GM12878 (cell line): ENCODE measurements around the gene PNPLA5. TPM values are rescaled to one million over a fixed set of nuclear protein-coding genes. Genes with fewer than 3 reads are reported as not detected.

Experiments used
- ATAC-seq: fragments of 200-7000 bp; cut with Tn5 transposase; 3 replicates; pipeline ENCODE4 v1.9.1; 2020; ENCODE audit warnings: mild to moderate bottlenecking, moderate library complexity
- BruUV-seq: library from RNA; stranded (reverse); fragments of 400-500 nt; replicated peaks from 2 replicates; lab custom pipeline; 2021; lab: Mats Ljungman, UMichigan
- CTCF ChIA-PET: fragments of 300-600 bp; sonication (Branson Sonifier 250); formaldehyde crosslinking; extraction: SDS; loops from one replicate; lab custom pipeline; 2021; ENCODE audit warnings: inconsistent platforms; lab: Yijun Ruan, JAX
- POLR2A ChIA-PET: fragments of 350-600 bp; formaldehyde crosslinking; extraction: SDS; loops from one replicate; lab custom pipeline; 2021; ENCODE audit warnings: inconsistent platforms; lab: Charles Lee
- RAD21 ChIA-PET: fragments of 300-600 bp; sonication (Branson Sonifier 250); formaldehyde crosslinking; loops from one replicate; lab custom pipeline; 2023; ENCODE audit warnings: antibody characterized with exemption; ENCODE audit not compliant: unreplicated experiment; lab: Charles Lee
- SMC1A ChIA-PET: fragments of 300-600 bp; sonication (Branson Sonifier 250); formaldehyde crosslinking; loops from one replicate; lab custom pipeline; 2023; ENCODE audit not compliant: unreplicated experiment, uncharacterized antibody; lab: Charles Lee
- DNase-seq: peaks from one replicate; pipeline ENCODE4 v3.0.0-alpha.2; 2011; ENCODE audit warnings: low read depth, low spot score
- FAIRE-seq: peaks from 3 replicates; lab custom pipeline; 2011; peaks lifted over from hg19 to GRCh38; lab: Jason Lieb, UNC
- H2AFZ ChIP-seq: 2 replicates; pipeline ENCODE4 v1.6.0; 2011; ENCODE audit warnings: low read depth, low read length, control low read depth; ENCODE audit not compliant: control insufficient read depth
- H3K27ac ChIP-seq: 2 replicates; pipeline ENCODE4 v1.5.1; 2011; ENCODE audit warnings: control low read depth; ENCODE audit not compliant: control insufficient read depth, insufficient read depth
- H3K27me3 ChIP-seq, 2 experiments: replicated peaks in 1 of 2; 2 replicates each; pipeline versions ENCODE4 v1.6.0 to v1.6.1; 2011; ENCODE audit warnings: low read length in 1 of 2; ENCODE audit not compliant: control insufficient read depth in 2 of 2, insufficient read depth in 2 of 2
- H3K36me3 ChIP-seq, 2 experiments: 2 replicates each; pipeline ENCODE4 v1.5.1; 2011; ENCODE audit warnings: low read length in 1 of 2; ENCODE audit not compliant: control insufficient read depth in 2 of 2, insufficient read depth in 2 of 2
- H3K4me1 ChIP-seq: 2 replicates; pipeline ENCODE4 v1.6.1; 2011; ENCODE audit warnings: mild to moderate bottlenecking, low read length, moderate library complexity, mixed read lengths; ENCODE audit not compliant: control insufficient read depth, insufficient read depth
- H3K4me2 ChIP-seq: 2 replicates; pipeline ENCODE4 v1.6.0; 2011; ENCODE audit warnings: control low read depth; ENCODE audit not compliant: control insufficient read depth, insufficient read depth
- H3K4me3 ChIP-seq: fragments of 200-600 bp; sonication (generic); 2 replicates; pipeline ENCODE4 v1.5.1; 2016
- H3K79me2 ChIP-seq: 2 replicates; pipeline ENCODE4 v1.6.0; 2011; ENCODE audit warnings: low read length; ENCODE audit not compliant: control insufficient read depth, insufficient read depth
- H3K9ac ChIP-seq: 2 replicates; pipeline ENCODE4 v1.8.0; 2011; ENCODE audit warnings: low read length, control low read depth, mixed read lengths; ENCODE audit not compliant: control insufficient read depth, insufficient read depth
- H3K9me3 ChIP-seq: replicated peaks from 3 replicates; pipeline ENCODE4 v1.5.1; 2011; ENCODE audit warnings: mild to moderate bottlenecking, low read length; ENCODE audit not compliant: control insufficient read depth, insufficient read depth
- H4K20me1 ChIP-seq: 2 replicates; pipeline ENCODE4 v1.6.0; 2011; ENCODE audit not compliant: control insufficient read depth, insufficient read depth
- ATF3 ChIP-seq: IDR thresholded peaks from 2 replicates; pipeline ENCODE4 v1.6.1; 2011; ENCODE audit warnings: low read depth, mild to moderate bottlenecking, low read length, moderate library complexity, borderline replicate concordance; ENCODE audit errors: extremely low read depth
- BHLHE40 ChIP-seq, 2 experiments: fragments of 450-650 bp in 1 of 2; IDR thresholded peaks; 2 replicates each; pipeline ENCODE4 v1.6.1; 2011 to 2017; ENCODE audit warnings: low read depth in 2 of 2, borderline replicate concordance in 1 of 2, improper control_type of control experiment in 1 of 2, low read length in 1 of 2, mild to moderate bottlenecking in 1 of 2
- BRCA1 ChIP-seq: IDR thresholded peaks from 2 replicates; pipeline ENCODE4 v1.6.1; 2011; ENCODE audit warnings: low read depth, low read length, improper control_type of control experiment
- CBFB ChIP-seq: IDR thresholded peaks from 2 replicates; pipeline ENCODE4 v1.6.1; 2016; ENCODE audit warnings: antibody characterized with exemption, low read depth
- ELK1 ChIP-seq: IDR thresholded peaks from 2 replicates; pipeline ENCODE4 v1.6.1; 2012; ENCODE audit warnings: low read depth, low read length, improper control_type of control experiment
- FOXM1 ChIP-seq: IDR thresholded peaks from 2 replicates; pipeline ENCODE4 v1.6.1; 2012; ENCODE audit warnings: low read depth, mild to moderate bottlenecking, inconsistent platforms, low read length, moderate library complexity
- HDAC2 ChIP-seq: fragments of 200-600 bp; sonication (generic); IDR thresholded peaks from 2 replicates; pipeline ENCODE4 v1.6.1; 2017
- NBN ChIP-seq: fragments of 450-650 bp; IDR thresholded peaks from 2 replicates; pipeline ENCODE4 v1.6.1; 2016
- NFXL1 ChIP-seq: fragments of 450-650 bp; IDR thresholded peaks from 2 replicates; pipeline ENCODE4 v1.6.1; 2017; ENCODE audit warnings: antibody characterized with exemption, mild to moderate bottlenecking, borderline replicate concordance
- POLR2A ChIP-seq: IDR thresholded peaks from 2 replicates; pipeline ENCODE4 v1.6.1; 2011; ENCODE audit warnings: low read depth, mild to moderate bottlenecking, low read length
- RCOR1 ChIP-seq: conservative IDR thresholded peaks from 2 replicates; pipeline ENCODE4 v1.6.1; 2012; ENCODE audit warnings: low read depth, low read length, improper control_type of control experiment
- SMAD1 ChIP-seq: fragments of 450-650 bp; IDR thresholded peaks from 2 replicates; pipeline ENCODE4 v1.6.1; 2018; ENCODE audit warnings: mild to moderate bottlenecking, low read depth; ENCODE audit not compliant: partially characterized antibody
- TBL1XR1 ChIP-seq: IDR thresholded peaks from 2 replicates; pipeline ENCODE4 v1.6.1; 2012; ENCODE audit warnings: low read depth, low read length, improper control_type of control experiment
- USF2 ChIP-seq: IDR thresholded peaks from 2 replicates; pipeline ENCODE4 v1.6.1; 2011; ENCODE audit warnings: low read depth, low read length, improper control_type of control experiment, borderline replicate concordance
- WGBS: methylation state at CpG from one replicate; pipeline ENCODE4 v1.1.6; 2016; ENCODE audit warnings: low lambda C conversion rate; ENCODE audit not compliant: insufficient replicate concordance, insufficient coverage; ENCODE audit errors: missing lambda C conversion rate; 5-methylcytosine and 5-hydroxymethylcytosine counted together
- in situ Hi-C: fragments of 300-500 bp; cut with MboI; formaldehyde crosslinking; loops from 9 replicates; pipeline ENCODE4 v1.14.3; 2018; ENCODE audit warnings: mixed read lengths
- intact Hi-C: fragments of 100-400 bp; cut with micrococcal nuclease; formaldehyde crosslinking; loops from one replicate; pipeline ENCODE4 v1.14.2; 2022; ENCODE audit not compliant: unreplicated experiment
- polyA plus RNA-seq, 11 experiments: library from polyadenylated mRNA; depleted of rRNA in 4 of 11; unstranded in 6 of 11; stranded (reverse) in 5 of 11; fragments of >200 nt; fragmentation: Nextera tagmentation in 4 of 11; fragmentation: Illumina TruSeq in 1 of 11; extraction: Ambion mirVana in 4 of 11; extraction: Trizol in 1 of 11; gene quantifications; 1 replicate in 1 of 11; 2 replicates in 10 of 11; pipeline versions ENCODE4 v1.2.1 to v1.2.3, GENCODE V29; 2011 to 2016; ENCODE audit warnings: inconsistent platforms in 2 of 11, missing spikeins in 2 of 11, low read depth in 1 of 11
- total RNA-seq, 4 experiments: library from RNA; depleted of rRNA in 3 of 4; stranded (reverse); fragments of >200 nt in 3 of 4; fragmentation: Illumina TruSeq in 1 of 4; extraction: Trizol in 1 of 4; gene quantifications; 2 replicates each; pipeline versions ENCODE4 v1.2.1 to v1.2.3, GENCODE V29; 2013 to 2021
- TF ChIP-seq, protein P1 (sequence below): IDR thresholded peaks from 2 replicates; pipeline ENCODE4 v1.6.1; 2012; ENCODE audit warnings: low read depth, low read length, improper control_type of control experiment

PNPLA5 gene
- total and polyA plus RNA-seq, 10 of the 15 experiments (the other 5 are each of a cell fraction or from before 2014, with no cell fraction given): not detected

- no peak overlapping the region for H2AFZ ChIP-seq
- H3K27ac ChIP-seq: no peak overlapping the region
- no peak overlapping the region for H3K4me3 ChIP-seq
- ChIA-PET SMC1A (interaction anchor here (0.7 to 1.3 kb wide), 4 partner anchors 61 to 280 kb away, joined by 4 to 6 read pairs (median 4); partner anchors contain the start of gene SAMM50), CTCF (interaction anchor here (0.6 to 1.6 kb wide), 24 partner anchors 9 to 798 kb away, joined by 3 to 37 read pairs (median 4); no protein-coding TSS in a partner anchor), RAD21 (interaction anchor here (1.1 to 1.2 kb wide), 2 partner anchors 63 to 745 kb away, joined by 3 to 14 read pairs; no protein-coding TSS in a partner anchor), POLR2A (no interaction called here)
- H3K9ac ChIP-seq: no peak overlapping the region
- intact Hi-C loops (loop anchor here (10.0 kb wide), 1 partner anchor 137 kb away; no protein-coding TSS in a partner anchor), in situ Hi-C loops (no loop called here)
- peaks cover 0 to 5% of the 10 kb centered on the region in 2 experiments; a peak in 3 of 4 replicates for H3K27me3 ChIP-seq
- ATAC-seq: no peak
- 38% methylated on average over 9 of the region's 9 CpGs for WGBS
- FAIRE-seq: no peak
- H3K79me2 ChIP-seq: no peaks in the 10 kb centered on the region
- no peaks in the 10 kb centered on the region for H3K36me3 ChIP-seq
- TF ChIP-seq TBL1XR1 (no peak), NBN (no peak), HDAC2 (no peak), ATF3 (no peak), FOXM1 (no peak), ELK1 (no peak), SMAD1 (no peak), POLR2A (no peak), USF2 (no peak), CBFB (no peak), BRCA1 (no peak), NFXL1 (no peak), BHLHE40 (IDR thresholded peaks at IDR 0.05; ENCODE audit: borderline replicate concordance in 1 of 2, low read depth in 2 of 2, low read length in 1 of 2) (no peak), RCOR1 (no peak)
- TF ChIP-seq, protein P1, sequence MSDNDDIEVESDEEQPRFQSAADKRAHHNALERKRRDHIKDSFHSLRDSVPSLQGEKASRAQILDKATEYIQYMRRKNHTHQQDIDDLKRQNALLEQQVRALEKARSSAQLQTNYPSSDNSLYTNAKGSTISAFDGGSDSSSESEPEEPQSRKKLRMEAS: no peak
- H4K20me1 ChIP-seq: no peaks in the 10 kb centered on the region
- H3K4me1 ChIP-seq: peaks cover 9% of the 10 kb centered on the region
- DNase-seq: no peak
- no peak overlapping the region for H3K4me2 ChIP-seq
- H3K9me3 ChIP-seq: no peaks in the 10 kb centered on the region
- BruUV-seq: no TSS peak
These were observed 9.6 kb downstream of the PNPLA5 start for GRCh38 chr22:43882122-43882767.
